ENCODE measurements around the gene TMEM92. TPM values are rescaled to one million over a fixed set of nuclear protein-coding genes. Genes with fewer than 3 reads are reported as not detected.

The TMEM92 gene
- total RNA-seq, result 0.35 TPM
- 1 to 10 TPM in 7 of 8 donors, under 1 TPM in 1; 0.78 to 3.6 (median 1.4) TPM for polyA plus RNA-seq (ENCODE audit: insufficient read depth in 1 of 8, insufficient read length in 8 of 8, low replicate concordance in 1 of 8)
- long read RNA-seq, donor 1, result 0 reads
- long read RNA-seq, donor 2, result 0 reads
- long read RNA-seq, donor 3, result 0 reads
- long read RNA-seq, donor 4, result 0 reads
- long read RNA-seq, donor 5, result 0 reads
- long read RNA-seq, donor 6, result 0 reads
- long read RNA-seq, donor 7, result 0 reads
- long read RNA-seq, donor 8, result 0 reads
- long read RNA-seq, donor 9, partial matches to known transcripts, result 0 of 1 reads
- long read RNA-seq, donor 9, other reads (novel, unspliced or antisense), result 0 of 1 reads
- long read RNA-seq, donor 10, result 0 reads
- long read RNA-seq, donor 11, result 0 reads

DNA sequence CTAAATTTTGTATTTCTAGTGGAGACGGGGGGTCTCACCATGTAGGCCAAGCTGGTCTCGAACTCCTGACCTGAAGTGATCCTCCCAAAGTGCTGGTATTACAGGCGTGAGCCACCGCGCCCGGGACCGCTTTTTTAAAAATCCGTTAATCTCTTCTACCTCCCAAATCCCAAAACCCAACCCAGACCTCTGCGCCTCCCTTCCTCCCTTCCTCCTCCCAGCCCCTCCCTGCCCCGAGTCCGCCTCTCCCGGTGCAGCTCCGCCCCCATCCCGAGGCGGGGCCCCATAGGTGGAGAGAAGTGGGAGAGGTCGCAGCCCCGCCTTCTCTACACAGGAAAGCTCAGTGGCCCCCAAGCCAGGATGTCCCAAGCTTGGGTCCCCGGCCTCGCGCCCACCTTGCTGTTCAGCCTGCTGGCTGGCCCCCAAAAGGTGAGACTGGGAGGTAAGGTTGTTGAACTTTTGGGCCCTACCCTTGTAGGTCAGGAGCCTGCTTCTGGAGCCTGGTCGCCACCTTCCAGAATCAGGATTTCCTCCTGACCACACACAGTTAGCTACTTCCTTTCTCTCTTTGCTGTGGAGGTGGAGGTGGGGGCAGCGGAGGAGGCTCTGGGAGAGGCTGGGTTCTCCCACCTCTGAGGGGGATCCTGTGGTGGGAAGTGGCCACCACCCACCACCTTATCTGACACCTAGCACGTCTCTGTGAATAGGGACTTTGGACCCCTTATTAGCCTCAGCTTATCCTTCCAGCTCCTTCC, at the start of gene TMEM92:
TSS of gene TMEM92 (plus strand) at position 325 of the 755 bp plus-strand sequence. CDS start at position 361, 36 bp downstream.
- H3K4me1 ChIP-seq (ENCODE audit: control insufficient read depth, insufficient read depth, low read length), result peaks cover 47% of the 10 kb centered on the region
- 41% methylated on average over 12 of the region's 23 CpGs for WGBS (ENCODE audit: insufficient coverage)
- H3K27ac ChIP-seq (ENCODE audit: low read length), result no peak within 1 kb of the TSS
- no peaks in the 10 kb centered on the region for H3K9me3 ChIP-seq (replicated peaks; ENCODE audit: control insufficient read depth, low read depth, low read length)
- H3K27me3 ChIP-seq (ENCODE audit: control insufficient read depth, insufficient read depth, low read length), result peaks cover 39% of the 10 kb centered on the region
- no peaks in the 10 kb centered on the region for H3K36me3 ChIP-seq (ENCODE audit: control insufficient read depth, insufficient read depth, low read length)
- no peak within 1 kb of the TSS for H3K4me3 ChIP-seq (ENCODE audit: low read length)
- DNase-seq, result no peak

DNA sequence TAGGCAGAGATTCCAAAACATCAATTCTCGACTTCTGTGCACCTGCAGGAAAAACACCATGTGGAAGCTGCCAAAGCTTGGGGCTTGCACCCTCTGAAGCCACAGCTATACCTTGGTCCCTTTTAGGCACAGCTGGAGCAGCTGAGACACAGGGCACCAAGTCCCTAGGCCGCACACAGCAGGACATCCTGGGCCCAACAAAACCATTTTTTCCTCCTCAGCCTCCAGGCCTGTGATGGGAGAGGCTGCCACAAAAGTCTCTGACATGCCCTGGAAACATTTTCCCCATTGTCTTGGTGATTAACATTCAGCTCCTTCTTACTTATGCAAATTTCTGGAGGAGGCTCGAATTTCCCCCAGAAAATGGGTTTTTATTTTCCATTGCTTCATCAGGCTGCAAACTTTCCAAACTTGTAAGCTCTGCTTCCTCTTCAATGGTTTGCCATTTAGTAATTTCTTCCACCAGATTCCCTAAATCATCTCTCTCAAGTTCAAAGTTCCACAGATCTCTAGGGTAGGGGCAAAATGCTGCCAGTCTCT, 48.5 kb upstream of the TMEM92 start:
- WGBS (ENCODE audit: insufficient coverage), result 98% methylated on average over 3 of the region's 3 CpGs
- Histone ChIP-seq H3K27me3 (ENCODE audit: control insufficient read depth, insufficient read depth, low read length) (no peaks in the 10 kb centered on the region), H3K9me3 (replicated peaks; ENCODE audit: control insufficient read depth, low read depth, low read length) (peaks cover 3% of the 10 kb centered on the region), H3K4me3 (ENCODE audit: low read length) (no peak overlapping the region), H3K27ac (ENCODE audit: low read length) (no peak overlapping the region), H3K36me3 (ENCODE audit: control insufficient read depth, insufficient read depth, low read length) (no peaks in the 10 kb centered on the region), H3K4me1 (ENCODE audit: control insufficient read depth, insufficient read depth, low read length) (peaks cover 20% of the 10 kb centered on the region)
- no peak for DNase-seq

DNA sequence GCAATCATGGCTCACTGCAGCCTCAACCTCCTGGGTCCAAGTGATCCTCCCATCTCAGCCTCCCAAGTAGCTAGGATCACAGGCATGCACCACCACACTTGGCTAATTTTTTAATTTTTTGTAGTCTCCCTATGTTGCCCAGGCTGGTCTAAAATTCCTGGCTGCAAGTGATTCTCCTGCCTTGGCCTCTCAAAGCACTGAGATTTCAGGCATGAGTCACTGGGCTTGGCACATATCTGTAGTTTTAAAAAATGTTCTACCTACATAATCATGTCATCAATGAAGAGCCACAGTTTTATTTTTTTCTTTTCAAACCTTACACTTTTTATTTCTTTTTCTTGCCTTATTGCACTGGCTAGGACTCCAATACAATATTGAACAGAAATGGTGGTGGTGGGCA, 39.7 kb upstream of the TMEM92 start:
- H3K4me1 ChIP-seq (ENCODE audit: control insufficient read depth, insufficient read depth, low read length), result no peaks in the 10 kb centered on the region
- H3K27ac ChIP-seq (ENCODE audit: low read length), result no peak overlapping the region
- peaks cover 4% of the 10 kb centered on the region for H3K9me3 ChIP-seq (replicated peaks; ENCODE audit: control insufficient read depth, low read depth, low read length)
- DNase-seq, result no peak
- H3K36me3 ChIP-seq (ENCODE audit: control insufficient read depth, insufficient read depth, low read length), result no peaks in the 10 kb centered on the region
- H3K27me3 ChIP-seq (ENCODE audit: control insufficient read depth, insufficient read depth, low read length), result no peaks in the 10 kb centered on the region
- no peak overlapping the region for H3K4me3 ChIP-seq (ENCODE audit: low read length)

DNA sequence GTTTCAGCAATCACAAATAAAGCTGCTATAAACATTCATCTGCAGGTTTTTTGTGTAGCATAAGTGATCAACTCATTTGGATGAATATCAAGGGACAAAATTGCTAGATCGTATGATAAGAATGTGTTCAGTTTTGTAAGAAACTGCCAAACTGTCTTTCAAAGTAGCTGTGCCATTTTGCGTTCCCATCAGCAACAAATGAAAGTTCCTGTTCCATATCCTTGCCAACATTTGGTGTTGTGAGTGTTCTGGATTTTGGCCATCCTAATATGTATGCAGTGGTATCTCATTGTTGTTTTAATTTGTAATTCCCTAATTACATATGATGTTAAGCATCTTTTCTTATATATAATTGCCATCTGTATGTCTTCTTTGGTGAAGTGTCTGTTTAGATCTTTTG, 36.4 kb upstream of the TMEM92 start:
- WGBS (ENCODE audit: insufficient coverage), result no CpG with 5 or more reads among the region's 2 CpGs
- DNase-seq, result no peak
- Histone ChIP-seq H3K27me3 (ENCODE audit: control insufficient read depth, insufficient read depth, low read length) (no peaks in the 10 kb centered on the region), H3K4me3 (ENCODE audit: low read length) (no peak overlapping the region), H3K9me3 (replicated peaks; ENCODE audit: control insufficient read depth, low read depth, low read length) (peaks cover 4% of the 10 kb centered on the region), H3K4me1 (ENCODE audit: control insufficient read depth, insufficient read depth, low read length) (peaks cover 3% of the 10 kb centered on the region), H3K27ac (ENCODE audit: low read length) (no peak overlapping the region), H3K36me3 (ENCODE audit: control insufficient read depth, insufficient read depth, low read length) (no peaks in the 10 kb centered on the region)

DNA sequence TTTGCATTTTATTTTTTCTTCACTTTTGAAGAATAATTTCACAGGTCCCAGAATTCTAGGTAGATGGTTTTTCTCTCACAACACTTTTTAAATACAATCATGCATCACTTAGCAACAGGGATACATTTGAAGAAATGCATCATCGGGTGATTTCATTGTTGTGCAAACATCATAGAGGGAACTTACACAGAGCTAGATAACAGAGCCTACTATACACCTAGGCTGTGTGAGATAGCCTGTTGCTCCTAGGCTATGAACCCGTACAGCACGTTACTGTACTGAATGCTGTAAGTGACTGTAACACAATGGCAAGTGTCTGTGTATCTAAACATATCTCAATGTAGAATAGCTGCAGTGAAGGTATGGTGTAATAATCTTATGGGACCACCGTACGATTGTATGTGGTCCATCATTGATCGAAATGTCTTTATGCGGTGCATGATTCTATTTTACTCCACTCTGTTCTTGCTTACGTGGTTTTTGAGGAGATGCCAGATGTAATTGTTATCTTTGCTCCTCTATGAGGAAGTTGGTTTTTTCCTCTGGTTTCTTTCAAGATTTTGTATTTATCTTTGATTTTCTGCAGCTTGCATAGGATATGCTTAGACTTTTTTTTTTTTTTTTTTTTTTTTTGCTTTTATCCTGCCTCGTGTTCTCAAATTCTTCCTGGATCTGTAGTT, 35.5 kb upstream of the TMEM92 start:
- peaks cover 3% of the 10 kb centered on the region for H3K4me1 ChIP-seq (ENCODE audit: control insufficient read depth, insufficient read depth, low read length)
- WGBS (ENCODE audit: insufficient coverage), result no CpG with 5 or more reads among the region's 9 CpGs
- DNase-seq, result peak; percentile 57
- peaks cover 4% of the 10 kb centered on the region for H3K9me3 ChIP-seq (replicated peaks; ENCODE audit: control insufficient read depth, low read depth, low read length)
- H3K4me3 ChIP-seq (ENCODE audit: low read length), result no peak overlapping the region
- H3K27me3 ChIP-seq (ENCODE audit: control insufficient read depth, insufficient read depth, low read length), result no peaks in the 10 kb centered on the region
- peak overlapping the region; percentile 56 for H3K27ac ChIP-seq (ENCODE audit: low read length)
- H3K36me3 ChIP-seq (ENCODE audit: control insufficient read depth, insufficient read depth, low read length), result no peaks in the 10 kb centered on the region

DNA sequence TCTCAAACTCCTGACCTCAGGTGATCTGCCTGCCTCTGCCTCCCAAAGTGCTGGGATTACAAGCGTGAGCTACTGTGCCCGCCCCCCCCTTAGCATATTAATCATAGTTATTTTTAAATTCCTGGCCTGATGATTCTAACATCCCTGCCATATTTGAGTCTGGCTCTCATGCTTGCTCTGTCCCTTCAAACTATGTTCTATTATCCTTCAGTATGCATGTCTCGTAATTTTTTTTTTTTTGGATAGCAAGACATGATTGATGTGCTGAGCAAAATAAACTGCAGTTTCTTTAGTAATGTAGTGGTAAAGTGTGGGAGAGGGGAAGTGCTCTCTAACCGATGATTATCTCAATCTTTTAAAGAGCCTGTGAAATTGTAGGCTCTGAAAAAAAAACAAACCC, 34.3 kb upstream of the TMEM92 start:
- H3K9me3 ChIP-seq (replicated peaks; ENCODE audit: control insufficient read depth, low read depth, low read length), result no peaks in the 10 kb centered on the region
- H3K27me3 ChIP-seq (ENCODE audit: control insufficient read depth, insufficient read depth, low read length), result no peaks in the 10 kb centered on the region
- DNase-seq, result peak; percentile 60
- H3K36me3 ChIP-seq (ENCODE audit: control insufficient read depth, insufficient read depth, low read length), result no peaks in the 10 kb centered on the region
- H3K4me1 ChIP-seq (ENCODE audit: control insufficient read depth, insufficient read depth, low read length), result peaks cover 3% of the 10 kb centered on the region
- 20% methylated on average over 1 of the region's 4 CpGs for WGBS (ENCODE audit: insufficient coverage)
- H3K4me3 ChIP-seq (ENCODE audit: low read length), result no peak overlapping the region
- peak overlapping the region; percentile 31 for H3K27ac ChIP-seq (ENCODE audit: low read length)

DNA sequence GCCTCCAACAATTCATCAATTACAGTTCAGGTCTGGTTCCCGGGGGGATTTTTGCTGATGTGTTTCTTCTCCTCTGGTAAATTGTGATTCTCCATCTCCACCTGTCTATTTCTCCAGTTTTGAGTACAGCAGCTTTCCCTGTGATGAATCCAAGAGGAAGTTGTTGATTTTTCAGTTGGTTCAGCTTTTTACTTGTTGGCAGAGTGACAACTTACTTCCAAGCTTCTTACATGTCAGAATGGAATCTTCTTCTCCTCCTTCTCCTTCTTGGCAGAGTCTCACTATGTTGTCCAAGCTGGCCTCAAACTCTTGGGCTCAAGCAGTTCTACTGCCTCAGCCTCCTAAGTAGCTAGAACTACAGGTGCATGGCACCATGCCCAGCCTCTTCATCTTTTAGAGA, 33.4 kb upstream of the TMEM92 start:
- peak; percentile 75 for DNase-seq
- no peak overlapping the region for H3K4me3 ChIP-seq (ENCODE audit: low read length)
- H3K9me3 ChIP-seq (replicated peaks; ENCODE audit: control insufficient read depth, low read depth, low read length), result no peaks in the 10 kb centered on the region
- WGBS (ENCODE audit: insufficient coverage), result no CpG with 5 or more reads among the region's 1 CpG
- H3K4me1 ChIP-seq (ENCODE audit: control insufficient read depth, insufficient read depth, low read length), result peaks cover 3% of the 10 kb centered on the region
- H3K27ac ChIP-seq (ENCODE audit: low read length), result peak overlapping the region; percentile 31
- no peaks in the 10 kb centered on the region for H3K27me3 ChIP-seq (ENCODE audit: control insufficient read depth, insufficient read depth, low read length)
- no peaks in the 10 kb centered on the region for H3K36me3 ChIP-seq (ENCODE audit: control insufficient read depth, insufficient read depth, low read length)

DNA sequence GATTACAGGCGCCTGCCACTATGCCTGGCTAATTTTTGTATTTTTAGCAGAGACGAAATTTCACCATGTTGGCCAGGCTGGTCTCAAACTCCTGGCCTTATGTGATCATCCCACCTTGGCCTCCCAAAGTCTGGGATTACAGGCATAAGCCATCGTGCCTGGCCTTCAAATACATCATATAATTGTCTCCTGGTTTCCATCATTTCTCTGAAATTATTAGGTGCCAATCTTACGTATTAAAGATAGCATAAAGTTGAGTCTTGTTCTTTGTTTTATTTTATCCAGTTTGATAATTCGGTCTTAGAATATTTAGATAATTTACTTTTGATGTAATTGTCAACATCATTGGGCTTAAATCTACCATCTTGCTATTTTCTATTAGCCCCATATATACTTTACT, 32.8 kb upstream of the TMEM92 start:
- H3K27me3 ChIP-seq (ENCODE audit: control insufficient read depth, insufficient read depth, low read length), result no peaks in the 10 kb centered on the region
- WGBS (ENCODE audit: insufficient coverage), result 94% methylated on average over 2 of the region's 5 CpGs
- H3K36me3 ChIP-seq (ENCODE audit: control insufficient read depth, insufficient read depth, low read length), result no peaks in the 10 kb centered on the region
- no peak overlapping the region for H3K27ac ChIP-seq (ENCODE audit: low read length)
- no peaks in the 10 kb centered on the region for H3K9me3 ChIP-seq (replicated peaks; ENCODE audit: control insufficient read depth, low read depth, low read length)
- peaks cover 3% of the 10 kb centered on the region for H3K4me1 ChIP-seq (ENCODE audit: control insufficient read depth, insufficient read depth, low read length)
- no peak overlapping the region for H3K4me3 ChIP-seq (ENCODE audit: low read length)
- no peak for DNase-seq

DNA sequence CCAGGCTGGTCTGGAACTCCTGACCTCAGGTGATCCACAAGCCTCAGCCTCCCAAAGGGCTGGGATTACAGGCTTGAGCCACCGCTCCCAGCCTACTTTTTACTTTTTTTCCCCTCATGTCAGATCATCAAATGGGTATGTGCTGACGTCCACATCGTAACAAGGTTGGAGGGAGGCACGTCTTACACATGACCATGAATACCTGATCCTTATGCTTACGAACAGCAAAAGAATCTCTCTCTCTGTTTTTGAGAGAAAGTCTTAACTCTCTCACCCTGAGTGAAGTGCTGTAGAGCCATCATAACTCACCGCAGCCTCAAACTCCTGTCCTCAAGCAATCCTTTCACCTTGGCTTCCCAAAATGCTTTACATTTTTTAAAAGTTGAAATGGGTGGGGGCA, 29.5 kb upstream of the TMEM92 start:
- Histone ChIP-seq H3K27ac (ENCODE audit: low read length) (no peak overlapping the region), H3K9me3 (replicated peaks; ENCODE audit: control insufficient read depth, low read depth, low read length) (peaks cover 10% of the 10 kb centered on the region), H3K4me1 (ENCODE audit: control insufficient read depth, insufficient read depth, low read length) (peaks cover 3% of the 10 kb centered on the region), H3K27me3 (ENCODE audit: control insufficient read depth, insufficient read depth, low read length) (no peaks in the 10 kb centered on the region), H3K4me3 (ENCODE audit: low read length) (no peak overlapping the region), H3K36me3 (ENCODE audit: control insufficient read depth, insufficient read depth, low read length) (no peaks in the 10 kb centered on the region)
- 100% methylated on average over 1 of the region's 6 CpGs for WGBS (ENCODE audit: insufficient coverage)
- no peak for DNase-seq

DNA sequence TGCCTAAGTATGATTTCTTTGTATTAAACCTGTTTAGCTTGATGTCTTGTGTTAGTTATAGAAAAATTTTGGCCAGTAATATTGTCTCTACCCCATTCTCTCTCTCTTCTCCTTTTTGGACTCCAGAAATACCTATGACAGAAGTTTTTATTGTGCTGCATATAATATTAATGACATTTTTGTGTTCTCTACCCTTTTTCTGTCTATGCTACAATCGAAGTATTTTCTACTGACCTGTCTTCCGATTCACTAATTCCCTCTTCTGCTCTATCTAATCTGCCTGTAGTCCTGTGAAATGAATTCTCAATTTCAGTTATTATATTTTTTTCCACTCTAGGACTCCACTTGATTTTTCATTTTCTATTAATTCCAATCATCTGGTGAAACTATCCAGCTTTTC, 26.0 kb upstream of the TMEM92 start:
- 100% methylated on average over 1 of the region's 2 CpGs for WGBS (ENCODE audit: insufficient coverage)

More for the DNA sequence above, 26.0 kb upstream of the TMEM92 start:
- H3K36me3 ChIP-seq (ENCODE audit: control insufficient read depth, insufficient read depth, low read length), result no peaks in the 10 kb centered on the region
- no peaks in the 10 kb centered on the region for H3K4me1 ChIP-seq (ENCODE audit: control insufficient read depth, insufficient read depth, low read length)
- DNase-seq, result no peak
- H3K4me3 ChIP-seq (ENCODE audit: low read length), result no peak overlapping the region
- peaks cover 11% of the 10 kb centered on the region for H3K9me3 ChIP-seq (replicated peaks; ENCODE audit: control insufficient read depth, low read depth, low read length)
- no peaks in the 10 kb centered on the region for H3K27me3 ChIP-seq (ENCODE audit: control insufficient read depth, insufficient read depth, low read length)
- no peak overlapping the region for H3K27ac ChIP-seq (ENCODE audit: low read length)

Measured in muscle of leg (tissue), 16 donors.